Measurements from ENCODE around the gene FCAMR. TPM values are rescaled to one million over a fixed set of nuclear protein-coding genes. Genes with fewer than 3 reads are reported as not detected.
A peak's percentile ranks its signal among the peaks of the same experiment; 100 is the strongest.

Gene FCAMR
- total and polyA plus RNA-seq, 2 donors (not counting 1 experiment from before 2014, with no cell fraction given): not detected

GRCh38 chr1:206915030-206915735 lies 55.1 kb downstream of the FCAMR start:
- POLR2A ChIA-PET: interaction anchor here (2.8 to 8.6 kb wide), 2 partner anchors 10 to 16 kb away, joined by 11 to 69 read pairs; no protein-coding TSS in a partner anchor
- peak overlapping the region; percentile 26 to 88 for H3K27ac ChIP-seq (ENCODE audit: low read length in 2 of 2)
- Mint-ChIP-seq H3K27me3 (no peaks in the 10 kb centered on the region), H3K4me3 (no peak overlapping the region), H3K27ac (peak overlapping the region; percentile 84), H3K4me1 (peaks cover 88% of the 10 kb centered on the region), H3K9me3 (ENCODE audit: insufficient read depth) (no peaks in the 10 kb centered on the region)
- H4K20me1 ChIP-seq (ENCODE audit: control insufficient read depth, insufficient read depth, low read length, poor library complexity, severe bottlenecking): peaks cover 100% of the 10 kb centered on the region
- H2AFZ ChIP-seq (ENCODE audit: insufficient read depth, low read depth, low read length, poor library complexity, severe bottlenecking): no peak overlapping the region
- H3K4me2 ChIP-seq (replicated peaks; ENCODE audit: low read depth, low read length, poor library complexity, severe bottlenecking): peak overlapping the region; percentile 81
- H3K4me1 ChIP-seq (ENCODE audit: control insufficient read depth in 2 of 2, insufficient read depth in 2 of 2, low read length in 2 of 2): peaks cover 78 to 82% of the 10 kb centered on the region in 2 donors
- no peak for DNase-seq
- intact Hi-C loops (cut with micrococcal nuclease): loop anchor here (10.0 kb wide), 1 partner anchor 440 kb away; the partner anchor contains the start of gene IKBKE
- peaks cover 98% of the 10 kb centered on the region for H3K79me2 ChIP-seq (ENCODE audit: control insufficient read depth, insufficient read depth, low read length)
- H3K4me3 ChIP-seq (ENCODE audit: control extremely low read depth in 1 of 5, extremely low read depth in 1 of 5, insufficient read depth in 1 of 5, low read depth in 2 of 5, low read length in 4 of 5): peak overlapping the region; percentile 40 to 99 (median 72)
- no peaks in the 10 kb centered on the region for H3K27me3 ChIP-seq (replicated peaks in 1 of 4; ENCODE audit: control extremely low read depth in 1 of 4, control insufficient read depth in 3 of 4, insufficient read depth in 4 of 4, low read length in 3 of 4)
- no peak for TF ChIP-seq EZH2 (IDR thresholded peaks at IDR 0.05; ENCODE audit: borderline replicate concordance, insufficient read depth, low read depth, low read length, poor library complexity, severe bottlenecking)
- TF ChIP-seq CTCF (IDR thresholded peaks at IDR 0.05): no peak
- CTCF ChIA-PET: interaction anchor here (0.7 to 13.0 kb wide), 7 partner anchors 8 to 303 kb away, joined by 3 to 723 read pairs (median 70); partner anchors contain the start of gene EIF2D
- H3K9ac ChIP-seq (ENCODE audit: low read length): peak overlapping the region; percentile 96
- no peaks in the 10 kb centered on the region for H3K9me3 ChIP-seq (ENCODE audit: control extremely low read depth in 1 of 3, control insufficient read depth in 2 of 3, insufficient read depth in 1 of 3, low read length in 2 of 3)
- 87% methylated on average over 11 of the region's 15 CpGs for WGBS (ENCODE audit: insufficient coverage)
- no peak for ATAC-seq (ENCODE audit: low read depth)
- peaks cover 8 to 96% of the 10 kb centered on the region in 2 experiments for H3K36me3 ChIP-seq (replicated peaks in 1 of 2; ENCODE audit: control extremely low read depth in 1 of 2, control insufficient read depth in 1 of 2, extremely low read depth in 1 of 2, insufficient read depth in 2 of 2, low read length in 1 of 2)
